Measurements from ENCODE around the gene SLC35F3. TPM values are rescaled to one million over a fixed set of nuclear protein-coding genes. Genes with fewer than 3 reads are reported as not detected.

Gene SLC35F3
- total RNA-seq, 1 experiment from 2014 or later, result 0.66 TPM

GRCh38 chr1:234369784-234370183 lies 465.3 kb downstream of the SLC35F3 start:
- intact Hi-C loops (cut with micrococcal nuclease; ENCODE audit: unreplicated experiment), result no loop called here
- CTCF ChIA-PET, result no interaction called here
- H3K27ac Mint-ChIP-seq (ENCODE audit: unreplicated experiment), result no peak overlapping the region

GRCh38 chr1:234371414-234371813 lies 466.9 kb downstream of the SLC35F3 start:
- intact Hi-C loops (cut with micrococcal nuclease; ENCODE audit: unreplicated experiment), result no loop called here
- TF ChIP-seq CTCF (IDR thresholded peaks at IDR 0.05; ENCODE audit: unreplicated experiment), result no peak
- CTCF ChIA-PET, result no interaction called here
- Mint-ChIP-seq H3K27ac (ENCODE audit: unreplicated experiment) (no peak overlapping the region), H3K4me1 (ENCODE audit: low read depth, unreplicated experiment) (peaks cover 13% of the 10 kb centered on the region), H3K4me3 (ENCODE audit: low read depth, unreplicated experiment) (no peak overlapping the region), H3K27me3 (ENCODE audit: unreplicated experiment) (no peaks in the 10 kb centered on the region), H3K36me3 (ENCODE audit: insufficient read depth, unreplicated experiment) (peaks cover 28% of the 10 kb centered on the region), H3K9me3 (ENCODE audit: low read depth, unreplicated experiment) (no peaks in the 10 kb centered on the region)
- no TSS peak for BruUV-seq (replicated peaks)
- DNase-seq, result no peak

More at GRCh38 chr1:234369784-234370183, 465.3 kb downstream of the SLC35F3 start:
- Mint-ChIP-seq H3K27me3 (ENCODE audit: unreplicated experiment) (no peaks in the 10 kb centered on the region), H3K4me1 (ENCODE audit: low read depth, unreplicated experiment) (peaks cover 6% of the 10 kb centered on the region), H3K9me3 (ENCODE audit: low read depth, unreplicated experiment) (no peaks in the 10 kb centered on the region), H3K36me3 (ENCODE audit: insufficient read depth, unreplicated experiment) (peaks cover 23% of the 10 kb centered on the region), H3K4me3 (ENCODE audit: low read depth, unreplicated experiment) (no peak overlapping the region)
- no peak for TF ChIP-seq CTCF (IDR thresholded peaks at IDR 0.05; ENCODE audit: unreplicated experiment)
- no TSS peak for BruUV-seq (replicated peaks)
- DNase-seq, result no peak

GRCh38 chr1:234372011-234372757 lies 467.7 kb downstream of the SLC35F3 start:
- Mint-ChIP-seq H3K9me3 (ENCODE audit: low read depth, unreplicated experiment) (no peaks in the 10 kb centered on the region), H3K27ac (ENCODE audit: unreplicated experiment) (peak overlapping the region; percentile 99), H3K36me3 (ENCODE audit: insufficient read depth, unreplicated experiment) (peaks cover 36% of the 10 kb centered on the region), H3K27me3 (ENCODE audit: unreplicated experiment) (no peaks in the 10 kb centered on the region), H3K4me1 (ENCODE audit: low read depth, unreplicated experiment) (peaks cover 16% of the 10 kb centered on the region), H3K4me3 (ENCODE audit: low read depth, unreplicated experiment) (peak overlapping the region; percentile 98)
- DNase-seq, result no peak
- BruUV-seq (replicated peaks), result no TSS peak
- intact Hi-C loops (cut with micrococcal nuclease; ENCODE audit: unreplicated experiment), result no loop called here
- CTCF ChIA-PET, result interaction anchor here (0.6 to 1.5 kb wide), 3 partner anchors 14 to 1132 kb away, joined by 3 read pairs; partner anchors contain the start of gene B3GALNT2
- TF ChIP-seq CTCF (IDR thresholded peaks at IDR 0.05; ENCODE audit: unreplicated experiment), result no peak

GRCh38 chr1:234373064-234373958 lies 468.8 kb downstream of the SLC35F3 start, which contains the start of gene COA6:
Gene COA6 (plus strand): TSS chr1:234373456. CDS start chr1:234373467, 11 bp downstream.
- TSS peak; percentile 98 for BruUV-seq (replicated peaks)
- intact Hi-C loops (cut with micrococcal nuclease; ENCODE audit: unreplicated experiment), result no loop called here
- H3K4me3 Mint-ChIP-seq (ENCODE audit: low read depth, unreplicated experiment), result peak within 1 kb of the TSS; percentile 98

More at GRCh38 chr1:234373064-234373958, 468.8 kb downstream of the SLC35F3 start, which contains the start of gene COA6:
- Mint-ChIP-seq H3K4me1 (ENCODE audit: low read depth, unreplicated experiment) (peaks cover 16% of the 10 kb centered on the region), H3K27me3 (ENCODE audit: unreplicated experiment) (no peaks in the 10 kb centered on the region), H3K36me3 (ENCODE audit: insufficient read depth, unreplicated experiment) (peaks cover 39% of the 10 kb centered on the region), H3K9me3 (ENCODE audit: low read depth, unreplicated experiment) (no peaks in the 10 kb centered on the region), H3K27ac (ENCODE audit: unreplicated experiment) (peak within 1 kb of the TSS; percentile 99)
- DNase-seq, result peak; percentile 89
- CTCF ChIA-PET, result interaction anchor here (0.6 to 1.5 kb wide), 6 partner anchors 15 to 1131 kb away, joined by 3 to 4 read pairs (median 3); partner anchors contain the start of gene B3GALNT2
- no peak for TF ChIP-seq CTCF (IDR thresholded peaks at IDR 0.05; ENCODE audit: unreplicated experiment)
